Activated naive CD4-positive, alpha-beta T cell treated with anti-CD3 and anti-CD28 coated beads, Interleukin-2, amount 10 ng/mL, durations not matched to agents 5 hours and 36 hours (primary cell): ENCODE measurements around the gene CNOT1. TPM values are rescaled to one million over a fixed set of nuclear protein-coding genes. Genes with fewer than 3 reads are reported as not detected.

Experiments used
- total RNA-seq, 2 experiments: library from RNA; stranded (reverse); gene quantifications; one replicate each; pipeline ENCODE4 v1.2.3, GENCODE V29; 2021

CNOT1 gene
- 100 to 1,000 TPM; 204 to 207 TPM for total RNA-seq

DNA sequence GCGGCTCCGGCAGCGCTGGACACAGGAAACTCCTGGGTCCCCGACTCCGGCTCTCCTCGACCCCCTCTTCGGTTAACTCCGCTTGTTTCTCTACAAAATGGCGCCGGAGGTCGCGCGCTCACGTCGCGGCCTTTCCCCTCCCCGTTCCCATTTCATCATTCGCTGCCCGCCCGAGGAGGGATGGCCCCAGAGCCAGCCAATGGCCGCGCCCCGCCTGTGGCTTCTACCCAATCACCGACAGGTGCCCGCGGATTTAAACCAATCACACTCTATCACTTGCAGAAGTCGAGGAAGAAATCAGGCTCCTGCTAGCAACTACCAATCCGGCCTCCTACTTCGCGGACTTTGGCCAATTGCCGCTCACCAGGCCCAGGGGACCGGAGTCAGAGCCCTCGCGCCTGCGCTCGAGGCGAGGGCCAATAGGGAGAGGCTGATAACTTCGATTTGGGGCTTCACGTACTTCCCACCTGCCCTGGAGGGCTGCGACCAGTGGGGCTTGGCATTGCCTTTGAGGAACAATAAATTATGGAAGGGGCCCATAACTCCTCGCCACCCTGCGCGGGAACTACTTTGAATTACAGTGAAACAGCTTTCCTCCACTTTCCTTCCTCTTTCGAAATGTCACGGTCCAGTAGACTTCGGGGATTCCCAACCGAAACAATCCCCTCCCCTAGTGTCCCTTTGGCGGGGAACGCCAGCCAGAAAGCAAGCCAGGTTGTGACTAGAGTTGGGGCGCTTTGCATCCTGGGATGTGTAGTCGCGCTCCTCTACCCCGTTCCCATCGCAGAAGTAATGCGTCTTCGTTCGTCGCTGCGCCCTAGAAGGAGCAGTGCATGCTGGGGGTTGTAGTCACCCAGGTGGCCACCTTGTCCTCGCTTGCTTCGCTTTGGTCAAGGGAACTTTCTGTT is at the start of gene CNOT1:
Gene CNOT1, minus strand, starts transcription at position 94 of the 908 bp plus-strand sequence. CDS start 30,489 bp downstream, outside the sequence.

GRCh38 chr16:58515125-58515870 is 114.3 kb downstream of the CNOT1 start, which contains the start of gene SETD6:
SETD6 (plus strand) TSS chr16:58515517; CDS start chr16:58515538, 21 bp downstream.

GRCh38 chr16:58499615-58500351 is 129.8 kb downstream of the CNOT1 start, which contains the start of gene NDRG4:
NDRG4 (plus strand) TSS chr16:58500143; CDS start chr16:58500249, 106 bp downstream.

Other genes starting within 250 kb of the CNOT1 start
- gene GINS3, start 237.4 kb downstream of the CNOT1 start, total RNA-seq: 10 to 100 TPM; 11.8 to 13.3 TPM
- under 1 TPM; 0.24 to 0.91 TPM for gene NDRG4, start 129.7 kb downstream of the CNOT1 start, total RNA-seq
- gene SETD6, start 114.3 kb downstream of the CNOT1 start, total RNA-seq: 10 to 100 TPM; 16.4 to 17.7 TPM
- 10 to 100 TPM; 13.5 to 15.0 TPM for gene SLC38A7, start 54.9 kb upstream of the CNOT1 start, total RNA-seq
- gene GOT2, start 104.5 kb upstream of the CNOT1 start, total RNA-seq: 10 to 100 TPM; 65.4 to 69.0 TPM